GM18861 (cell line): ENCODE results near the gene GPRC5B.

Experiments
- ATAC-seq: cut with Tn5 transposase; IDR thresholded peaks from one replicate; pipeline ENCODE4 v1.9.1; 2021; ENCODE audit not compliant: unreplicated experiment

Gene GPRC5B

DNA sequence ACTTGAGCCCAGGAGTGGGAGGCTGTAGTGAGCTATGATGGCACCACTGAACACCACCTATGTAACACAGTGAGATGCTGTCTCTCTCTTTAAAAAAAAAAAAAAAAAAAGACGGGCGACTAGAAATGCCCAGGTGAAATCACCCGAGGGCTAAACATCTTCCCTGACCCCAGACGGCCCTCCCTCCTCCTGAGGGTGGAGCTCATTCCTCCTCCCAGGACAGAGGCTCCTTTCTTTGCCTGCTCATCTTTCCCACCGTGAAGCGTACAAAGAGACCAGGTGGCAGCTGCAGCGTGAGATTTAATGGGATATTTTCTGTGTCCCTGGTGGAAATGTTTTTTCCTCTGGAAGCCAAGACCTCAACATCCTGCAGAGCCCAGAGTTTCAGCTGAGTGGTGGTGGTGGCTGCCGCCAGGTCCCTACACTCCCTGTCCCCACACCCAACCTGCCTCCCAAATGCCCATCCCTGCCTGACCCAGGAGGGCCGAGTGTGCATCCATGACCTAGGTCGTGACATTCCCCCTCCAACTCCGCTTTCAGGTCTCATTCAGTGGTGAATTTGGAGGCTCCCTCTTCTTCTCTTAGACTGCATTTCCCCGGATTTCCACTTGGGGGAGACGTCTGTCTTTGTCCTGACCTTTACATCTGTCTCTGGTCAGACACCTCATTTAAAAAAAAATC is 14.4 kb upstream of the GPRC5B start:
- no peak for ATAC-seq

DNA sequence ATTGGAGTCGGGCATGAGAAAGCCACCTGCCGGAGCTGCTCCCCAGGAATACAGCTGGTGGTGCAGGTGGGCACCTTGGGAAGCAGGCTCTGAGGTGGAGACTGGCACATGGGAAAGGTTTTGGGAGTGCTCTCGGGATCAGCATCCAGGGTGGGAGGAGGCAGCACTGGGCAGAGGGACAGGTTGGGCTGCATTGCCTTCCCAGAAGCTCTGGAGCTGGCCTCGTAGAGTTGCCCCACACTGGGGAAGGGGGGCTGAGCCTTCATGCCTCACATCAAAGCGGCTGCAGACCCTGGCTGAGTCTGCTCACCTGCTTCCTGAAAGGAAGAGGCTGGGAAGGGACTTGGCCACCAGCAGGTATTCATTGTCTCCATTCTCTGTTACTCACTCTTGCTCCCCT is 13.5 kb upstream of the GPRC5B start:
- no peak for ATAC-seq

DNA sequence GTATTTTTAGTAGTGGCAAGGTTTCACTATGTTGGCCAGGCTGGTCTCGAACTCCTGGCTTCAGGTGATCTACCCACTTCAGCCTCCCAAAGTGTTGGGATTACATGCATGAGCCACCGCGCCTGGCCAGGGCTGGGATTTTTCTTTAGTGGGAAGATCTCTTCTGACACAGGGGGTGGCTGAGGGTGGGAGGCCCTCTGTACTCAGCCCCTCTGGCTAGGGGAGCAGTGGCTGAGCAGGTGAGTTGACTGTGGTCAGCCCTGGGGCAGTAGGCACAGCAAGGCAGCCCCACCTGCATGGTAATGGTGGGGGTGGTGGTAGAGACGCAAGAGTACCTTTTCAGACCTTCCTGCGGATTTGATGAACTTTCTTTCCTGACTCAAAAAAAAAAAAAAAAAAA is 12.3 kb upstream of the GPRC5B start:
- no peak for ATAC-seq

DNA sequence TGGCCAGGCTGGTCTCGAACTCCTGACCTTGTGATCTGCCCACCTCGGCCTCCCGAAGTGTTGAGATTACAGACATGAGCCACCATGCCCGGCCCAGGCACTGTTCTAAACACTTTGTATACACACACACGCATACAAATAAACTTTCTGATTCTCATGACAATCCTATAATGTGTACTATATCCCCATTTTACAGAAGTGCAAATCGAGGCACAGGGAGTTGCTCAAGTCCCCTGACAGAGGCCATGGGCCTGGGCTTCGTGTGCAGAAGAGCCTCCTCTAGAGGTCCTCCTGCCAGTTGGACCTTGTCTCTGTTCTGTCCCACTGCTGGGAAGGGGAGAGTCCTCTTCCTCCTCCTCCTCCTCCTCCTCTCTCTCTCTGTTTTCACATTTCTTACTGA is 9.9 kb upstream of the GPRC5B start:
- no peak for ATAC-seq

DNA sequence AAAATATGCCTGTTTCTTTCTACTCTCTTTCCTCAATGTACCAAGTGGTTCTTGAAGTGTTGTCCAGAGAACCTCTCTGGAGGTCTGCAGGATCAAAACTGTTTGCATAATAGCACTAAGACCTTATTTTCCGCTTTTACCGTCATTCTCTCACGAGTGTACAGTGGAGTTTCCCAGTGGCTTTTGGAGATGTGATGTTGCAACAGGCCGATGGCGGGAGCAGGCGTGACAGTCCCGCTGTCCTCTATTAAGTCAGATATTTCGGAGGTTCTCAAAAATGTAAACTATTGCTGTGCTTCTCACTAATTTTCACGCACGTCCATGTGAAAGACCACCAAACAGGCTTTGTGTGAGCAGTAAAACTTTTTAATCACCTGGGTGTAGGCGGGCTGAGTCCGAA is 8.3 kb upstream of the GPRC5B start:
- ATAC-seq = no peak

DNA sequence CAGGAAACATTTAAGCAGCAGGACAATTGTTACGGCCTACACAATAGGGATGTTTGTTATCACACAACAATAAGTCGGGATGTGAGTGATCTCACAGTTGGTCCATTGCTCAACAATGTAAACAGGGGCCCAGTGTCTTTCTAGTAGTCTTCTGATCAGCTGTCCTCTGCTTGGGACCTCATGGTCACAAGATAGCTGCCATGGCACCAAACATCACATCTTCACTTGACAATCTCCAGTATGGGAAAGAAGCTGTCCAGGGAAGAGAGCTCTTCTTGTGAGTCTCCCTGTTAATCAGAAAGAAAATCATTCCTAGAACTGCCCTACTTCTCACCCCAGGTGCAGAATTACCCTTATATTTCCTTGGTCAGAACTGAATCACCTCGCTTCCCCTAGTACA is 6.3 kb upstream of the GPRC5B start:
- no peak for ATAC-seq

DNA sequence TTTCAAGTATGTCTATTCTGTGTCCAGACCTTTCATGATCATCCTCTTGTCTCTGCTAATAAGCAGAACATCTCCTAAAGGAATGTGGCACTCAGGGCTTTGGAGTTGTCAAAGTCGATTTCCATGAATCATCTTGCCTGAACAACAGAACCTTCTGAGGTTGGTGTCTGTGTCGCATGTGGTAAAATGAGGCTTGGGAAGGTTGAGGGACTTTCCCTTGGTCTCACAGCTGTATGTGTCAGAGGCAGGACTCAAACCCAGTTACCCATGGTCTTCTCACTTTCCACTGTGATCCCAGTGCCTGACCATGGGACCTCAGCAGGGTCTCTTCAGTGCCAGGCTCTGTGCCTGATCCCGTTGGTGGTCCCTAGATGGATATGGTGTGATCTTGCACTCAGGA is 4.2 kb upstream of the GPRC5B start:
- no peak for ATAC-seq

DNA sequence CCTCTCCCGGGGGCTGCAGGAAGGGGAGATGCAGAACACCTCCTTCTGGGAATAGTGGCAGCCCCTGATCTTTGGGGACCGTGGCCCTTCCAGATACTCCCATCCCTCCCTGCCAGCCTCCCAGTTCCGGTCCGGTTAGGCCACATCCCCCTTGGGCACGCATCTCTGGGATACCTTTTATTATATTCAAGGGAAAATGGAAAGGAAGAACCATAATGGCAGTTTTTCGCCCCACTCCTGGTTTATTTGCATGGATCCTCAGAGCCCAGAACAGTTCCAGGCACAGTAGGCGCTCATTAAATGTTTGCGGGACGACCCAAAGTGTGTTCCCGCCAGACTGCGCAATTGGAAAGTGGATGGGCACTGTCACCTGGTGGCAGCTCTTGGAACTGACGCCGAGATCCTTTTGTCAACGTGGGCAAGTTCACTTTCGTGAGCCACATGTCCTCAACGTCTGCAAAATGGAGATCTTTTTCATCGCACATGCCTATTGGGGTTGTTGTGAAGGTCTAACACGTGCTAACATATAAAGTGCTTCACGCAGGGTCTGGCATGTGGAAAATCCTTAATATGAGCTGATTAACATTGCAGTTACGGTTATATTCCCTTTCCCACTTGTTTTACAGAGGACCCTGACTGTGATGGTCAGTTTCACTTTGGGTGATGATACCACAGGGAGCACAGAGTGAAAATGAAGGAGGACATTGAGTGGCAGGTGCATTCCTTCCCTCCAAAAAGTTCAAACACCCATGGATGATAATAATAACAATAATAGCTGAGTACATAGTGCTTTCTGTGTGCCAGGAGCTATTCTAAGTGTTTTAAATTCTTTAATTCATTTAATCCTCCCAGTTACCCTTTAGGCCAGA is 1.7 kb upstream of the GPRC5B start:
- ATAC-seq = peak; percentile 68

DNA sequence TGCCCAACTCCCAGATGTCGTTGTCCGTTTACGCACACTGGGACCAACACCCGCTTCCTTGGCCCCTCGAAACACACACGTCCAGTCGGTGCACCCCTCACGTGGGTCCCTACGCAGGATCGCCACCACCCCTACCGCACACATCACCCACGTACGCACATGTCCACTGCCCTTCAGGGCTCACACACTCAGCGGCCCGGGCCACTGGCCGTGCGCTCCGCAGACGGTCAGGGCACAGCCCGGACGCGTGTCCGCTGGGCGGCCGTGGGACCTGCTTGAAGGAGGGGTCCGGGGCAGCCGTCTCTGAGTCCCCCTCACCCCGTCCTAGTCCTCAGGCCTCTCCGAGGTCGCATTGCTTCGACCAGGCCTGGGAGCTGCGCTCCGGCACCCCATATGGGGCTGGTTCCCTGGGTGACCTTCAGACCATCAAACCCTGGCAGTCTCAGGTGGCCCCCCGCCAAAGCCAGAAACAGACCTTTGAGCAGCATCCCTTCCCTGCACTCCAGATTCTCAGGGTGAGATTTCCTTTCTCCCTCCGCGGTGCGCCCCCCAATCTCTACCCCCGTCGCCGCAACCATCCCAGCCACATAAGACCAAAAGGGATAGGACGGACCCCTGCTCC is 914 bp upstream of the GPRC5B start:
- no peak for ATAC-seq

DNA sequence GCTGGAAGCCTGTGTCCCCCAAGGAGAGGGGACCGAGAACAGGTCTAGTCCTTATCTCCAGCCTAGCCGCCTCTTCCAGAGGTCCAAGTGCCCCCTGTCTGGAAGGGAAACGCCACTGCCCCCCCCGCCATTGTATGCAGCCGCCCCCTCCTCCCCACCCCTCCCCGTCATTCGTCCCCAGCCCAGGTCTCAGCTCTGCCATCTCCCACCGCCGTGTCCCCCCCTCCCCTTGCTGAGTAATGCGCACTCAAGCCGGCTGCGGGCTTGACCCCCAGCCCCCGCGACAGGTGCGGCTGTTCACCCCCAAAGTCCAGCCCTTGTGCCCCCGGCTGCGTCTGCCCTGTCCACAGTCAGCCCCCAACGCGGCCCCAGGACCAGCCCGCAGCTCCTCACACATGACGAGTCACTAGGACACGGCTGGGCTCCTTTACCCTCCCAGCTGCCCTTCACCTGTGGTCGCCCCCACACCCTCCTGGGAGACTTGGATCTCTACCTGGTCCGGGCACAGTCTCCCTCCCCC is 622 bp downstream of the GPRC5B start:
- ATAC-seq = no peak

DNA sequence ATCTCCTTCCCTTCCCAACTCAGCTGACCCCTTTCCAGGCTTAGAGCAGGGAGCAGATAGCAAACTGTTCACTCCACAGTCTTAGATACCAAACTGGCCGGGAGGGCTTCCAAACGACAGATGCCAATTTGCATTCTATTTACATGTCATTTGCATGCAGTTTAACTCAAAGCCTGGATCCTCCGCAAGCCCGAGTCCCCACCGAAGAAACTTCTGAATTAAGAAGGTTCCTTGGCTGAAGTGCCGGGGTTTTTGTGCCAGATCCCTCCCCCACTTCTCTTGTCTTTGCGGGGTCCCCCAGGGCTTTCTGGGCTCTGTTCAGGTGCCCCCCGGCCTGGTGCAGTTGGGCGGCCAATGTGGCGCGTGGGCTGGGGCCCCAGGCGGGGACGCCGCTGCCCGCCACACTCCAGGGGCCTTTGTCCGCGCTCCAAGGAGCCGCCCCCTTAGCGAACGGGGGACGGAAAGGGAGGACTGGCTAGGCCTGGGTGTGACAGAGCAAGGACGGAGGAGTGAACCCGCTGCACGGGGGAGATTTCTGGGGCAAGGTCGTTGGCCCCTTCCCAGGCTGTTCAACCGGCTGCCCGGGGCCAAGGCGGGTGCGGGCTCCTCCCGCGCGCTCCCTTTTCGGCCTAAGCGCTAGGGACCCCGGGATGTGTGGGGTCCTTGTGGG is 1.2 kb downstream of the GPRC5B start:
- no peak for ATAC-seq

DNA sequence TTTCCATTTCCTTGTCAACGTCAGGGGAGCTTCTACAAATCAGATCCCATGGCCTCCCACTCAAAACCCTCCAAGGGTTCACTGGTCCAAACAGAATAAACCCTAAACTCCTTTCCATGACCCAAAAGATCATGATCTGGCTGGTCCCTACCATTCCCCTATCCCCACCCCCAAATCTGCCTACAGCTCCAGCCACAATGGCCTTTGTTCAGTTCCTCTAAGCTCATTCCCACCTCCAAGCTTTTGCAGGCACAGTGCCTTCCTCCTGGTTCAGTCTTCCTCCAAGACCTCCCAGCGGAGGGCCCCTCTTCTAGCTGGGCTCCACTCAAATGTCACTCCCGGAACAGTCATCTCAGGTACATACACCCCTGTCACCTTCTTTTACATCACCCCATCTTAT is 2.0 kb downstream of the GPRC5B start:
- no peak for ATAC-seq

DNA sequence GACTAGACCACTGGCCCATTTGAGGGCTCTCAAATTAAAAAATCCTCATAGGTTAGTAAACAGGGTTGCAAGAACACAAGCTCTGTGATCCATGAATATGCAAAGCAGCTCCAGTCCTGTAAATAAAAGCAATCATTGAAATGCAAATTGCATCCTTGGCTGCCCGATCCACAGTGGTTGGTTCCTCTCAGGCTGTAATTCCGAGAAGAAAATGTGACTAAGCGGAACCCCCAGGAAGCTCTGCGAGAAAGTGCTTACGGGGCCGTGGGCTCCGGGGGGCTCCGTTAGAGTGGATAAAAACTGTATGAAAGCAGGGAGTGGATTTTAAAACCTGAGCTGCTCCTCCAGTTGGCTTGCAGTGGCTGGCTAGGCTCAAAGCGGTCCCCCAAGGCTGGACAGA is 2.5 kb downstream of the GPRC5B start:
- ATAC-seq = no peak

DNA sequence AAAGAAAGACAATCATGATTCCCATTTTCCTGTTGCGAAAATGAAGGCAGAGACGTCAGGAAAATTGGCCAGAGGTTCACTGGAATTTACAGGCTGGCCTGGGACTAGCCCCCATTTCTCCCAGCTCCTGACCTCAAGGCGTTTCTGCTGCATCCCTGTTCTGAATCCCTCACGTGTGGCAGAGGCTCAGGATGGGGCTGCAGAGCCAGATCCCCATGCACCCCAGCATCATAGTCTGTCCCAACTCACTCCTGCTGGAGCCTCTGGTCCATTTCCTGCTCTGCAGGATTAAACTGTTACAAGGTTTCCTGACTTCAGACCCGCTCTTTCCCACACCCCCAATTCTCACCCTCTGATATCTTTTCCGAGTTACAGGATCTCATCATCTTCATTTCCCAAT is 2.9 kb downstream of the GPRC5B start:
- ATAC-seq = no peak

DNA sequence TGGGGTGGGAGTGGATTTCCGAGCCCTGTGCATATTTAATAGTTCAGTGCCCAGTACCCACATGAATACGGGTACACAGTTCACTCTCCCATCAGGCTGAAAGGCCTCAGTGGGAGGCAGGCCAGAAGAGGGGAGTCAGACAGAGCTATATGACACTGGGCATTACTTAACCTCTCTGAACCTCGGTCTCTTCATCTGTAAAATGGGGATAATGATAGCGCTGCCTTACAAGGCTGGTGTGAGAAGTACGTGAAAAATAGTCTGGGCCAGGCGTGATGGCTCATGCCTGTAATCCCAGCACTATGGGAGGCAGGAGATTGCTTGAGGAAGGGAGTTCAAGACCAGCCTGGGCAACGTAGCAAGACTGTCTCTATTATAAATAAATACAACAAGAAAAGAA is 3.6 kb downstream of the GPRC5B start:
- ATAC-seq = no peak

DNA sequence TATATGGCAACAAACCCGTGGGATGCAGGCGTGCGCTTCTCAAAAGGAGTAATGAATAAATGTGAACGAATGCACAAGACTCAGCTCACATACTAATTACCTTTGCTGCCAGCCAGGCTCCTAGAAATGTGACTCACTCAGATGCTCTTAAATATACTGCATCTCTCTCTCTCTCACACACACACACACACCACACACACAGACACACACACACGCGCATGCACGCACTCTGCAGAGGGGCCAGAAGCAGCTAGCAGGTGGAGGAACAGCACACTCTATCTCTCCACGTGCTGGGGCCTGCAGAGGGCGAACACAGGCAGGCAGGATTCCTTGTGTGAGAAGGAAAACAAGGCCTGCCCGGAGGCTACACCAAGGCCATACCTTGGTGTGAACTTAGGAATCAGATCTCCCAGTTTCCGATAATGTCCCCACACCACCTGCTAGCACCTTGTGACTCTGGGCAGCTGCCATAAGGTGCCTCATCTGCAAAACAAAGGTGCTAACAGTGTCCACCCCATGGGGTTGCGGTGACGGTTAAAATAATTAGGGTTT is 5.3 kb downstream of the GPRC5B start:
- ATAC-seq = no peak

DNA sequence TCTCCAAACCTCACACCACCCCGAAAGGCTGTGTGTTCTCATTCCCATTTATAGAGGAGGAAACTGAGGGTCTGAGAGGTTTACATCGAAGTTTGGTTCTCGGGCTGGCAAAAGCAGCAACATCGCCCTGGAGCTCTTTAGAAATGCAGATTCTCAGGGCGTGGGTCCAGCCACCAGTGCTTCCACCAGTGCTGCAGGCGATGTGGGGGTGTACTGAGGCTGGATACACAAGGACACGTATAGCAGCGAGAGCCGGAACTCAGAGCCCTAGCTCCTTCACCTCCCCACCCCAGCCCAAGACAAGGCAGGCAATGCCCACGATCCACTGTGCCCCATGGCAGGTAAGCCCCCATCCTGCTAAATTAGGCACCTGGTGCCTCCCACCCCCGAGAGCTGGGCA is 5.9 kb downstream of the GPRC5B start:
- ATAC-seq = no peak

DNA sequence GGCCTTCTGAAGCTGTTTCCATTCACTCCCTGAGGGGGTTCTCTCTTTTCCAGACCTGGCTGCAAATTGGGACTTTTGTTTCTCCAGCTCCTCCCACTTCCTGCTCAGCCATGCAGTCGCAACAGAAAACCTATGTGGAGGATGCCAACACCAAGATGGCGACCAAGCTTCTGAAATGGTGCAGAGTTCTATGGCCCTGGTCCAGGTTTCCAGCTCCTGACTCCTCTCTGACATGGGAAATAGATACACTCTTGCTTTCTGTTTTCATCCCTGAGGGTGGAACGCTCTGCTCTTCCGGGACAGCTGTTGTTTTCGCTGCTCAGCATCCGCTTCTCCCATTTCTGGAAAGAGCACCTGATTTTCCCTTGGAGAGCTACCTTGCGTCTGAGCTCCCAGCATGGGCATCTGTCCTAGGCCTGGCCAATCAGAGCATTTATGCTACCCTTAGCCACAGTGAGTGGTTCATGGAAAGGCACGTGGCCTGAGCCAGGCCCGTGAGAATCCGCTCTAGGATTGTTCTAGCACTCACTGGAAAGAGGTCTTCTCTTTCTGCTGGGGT is 8.1 kb downstream of the GPRC5B start:
- no peak for ATAC-seq

DNA sequence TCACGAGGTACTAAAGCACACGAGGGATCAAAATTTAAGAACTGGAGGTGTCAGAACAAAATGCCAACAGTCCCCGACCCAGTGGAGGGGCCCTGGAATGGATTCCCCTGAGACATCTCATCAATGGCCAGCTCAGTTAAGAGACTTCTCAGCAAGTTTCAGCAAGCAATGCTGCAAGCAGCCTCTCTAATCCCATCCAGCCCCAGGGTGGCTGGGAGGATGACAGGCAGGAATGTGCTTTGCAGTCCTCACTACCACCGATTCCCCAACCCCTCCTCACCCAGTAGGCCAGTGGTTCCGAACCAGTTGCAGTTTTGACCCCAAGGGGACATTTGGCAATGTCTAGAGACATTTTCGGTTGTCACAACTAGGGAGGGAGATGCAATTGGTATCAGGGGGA is 8.7 kb downstream of the GPRC5B start:
- ATAC-seq = no peak

DNA sequence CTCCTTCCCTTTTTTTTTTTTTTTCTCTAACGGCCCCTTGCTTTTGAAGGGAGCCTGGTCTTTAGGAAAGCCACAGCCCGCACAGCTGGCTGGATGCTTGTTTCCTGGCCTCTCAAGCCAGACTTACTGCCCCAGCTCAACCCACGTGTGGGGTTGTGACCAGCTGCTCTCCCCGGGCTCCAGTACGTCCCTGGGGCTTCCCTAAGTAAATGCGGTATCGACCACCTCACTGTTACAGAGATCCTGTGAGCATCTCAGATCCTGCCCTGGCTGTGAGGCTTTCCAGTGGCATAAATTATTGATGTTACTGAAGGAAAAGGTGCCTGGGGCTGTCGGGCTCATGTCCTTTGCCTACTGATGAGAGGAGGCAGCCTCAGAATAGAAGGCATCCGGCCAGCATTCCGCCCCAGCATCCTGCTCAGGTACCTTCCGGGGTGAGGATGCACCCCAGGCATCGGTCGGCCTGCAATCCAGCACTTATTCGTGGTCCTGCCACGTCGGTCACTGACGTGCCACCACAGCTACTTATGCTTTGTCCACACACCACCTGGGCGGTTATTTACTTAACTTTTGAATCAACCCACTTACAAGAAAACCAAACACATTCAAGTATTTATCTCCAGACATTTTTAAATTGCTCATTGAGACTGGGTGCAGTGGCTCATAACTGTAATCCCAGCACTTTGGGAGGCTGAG is 9.6 kb downstream of the GPRC5B start:
- ATAC-seq = no peak
